Measurements from ENCODE around the gene NUDT8. TPM values are rescaled to one million over a fixed set of nuclear protein-coding genes. Genes with fewer than 3 reads are reported as not detected.

NUDT8 gene
- total and polyA plus RNA-seq, 9 of the 15 experiments (the other 6 are each of a cell fraction or from before 2014, with no cell fraction given), result 0.23 to 27.8 (median 5.0) TPM

DNA sequence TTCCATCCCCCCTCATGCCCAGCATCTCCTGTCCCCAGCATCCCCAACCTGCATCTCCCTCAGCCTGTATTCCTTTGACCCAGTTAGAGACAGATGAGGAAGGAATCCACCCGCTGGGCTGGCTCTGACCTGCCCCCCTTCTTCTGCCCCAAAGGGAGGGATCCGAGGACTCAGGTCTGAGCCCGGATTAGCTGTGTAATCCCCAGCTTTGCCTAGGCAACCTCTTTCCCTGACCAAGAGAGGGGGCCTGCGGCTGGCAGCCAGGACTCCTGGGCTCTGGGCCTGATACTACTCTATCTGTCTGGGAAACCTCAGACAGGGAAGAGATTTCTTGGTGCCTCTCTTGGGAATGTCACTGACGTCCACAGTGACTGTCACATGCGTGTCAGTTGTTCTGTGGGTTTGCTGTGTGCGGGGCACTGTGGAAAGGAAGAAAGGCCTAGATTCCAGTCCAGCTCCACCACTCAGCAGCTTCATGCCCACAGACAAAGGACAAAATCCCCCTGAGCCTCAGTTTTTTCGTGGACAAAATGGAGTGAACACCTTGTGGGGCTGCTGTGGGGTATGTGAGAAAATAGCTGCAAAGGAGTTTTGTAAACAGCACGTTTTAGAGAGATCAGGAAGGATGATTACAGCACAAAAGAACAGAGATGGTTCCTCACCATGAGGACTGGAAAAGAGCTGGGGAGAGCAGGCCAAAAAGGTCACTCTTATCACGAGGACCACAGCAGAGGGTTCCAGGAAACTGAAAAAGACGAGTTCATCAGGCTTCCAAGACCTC, 24.3 kb downstream of the NUDT8 start (continued):
- TF ChIP-seq, protein P1, sequence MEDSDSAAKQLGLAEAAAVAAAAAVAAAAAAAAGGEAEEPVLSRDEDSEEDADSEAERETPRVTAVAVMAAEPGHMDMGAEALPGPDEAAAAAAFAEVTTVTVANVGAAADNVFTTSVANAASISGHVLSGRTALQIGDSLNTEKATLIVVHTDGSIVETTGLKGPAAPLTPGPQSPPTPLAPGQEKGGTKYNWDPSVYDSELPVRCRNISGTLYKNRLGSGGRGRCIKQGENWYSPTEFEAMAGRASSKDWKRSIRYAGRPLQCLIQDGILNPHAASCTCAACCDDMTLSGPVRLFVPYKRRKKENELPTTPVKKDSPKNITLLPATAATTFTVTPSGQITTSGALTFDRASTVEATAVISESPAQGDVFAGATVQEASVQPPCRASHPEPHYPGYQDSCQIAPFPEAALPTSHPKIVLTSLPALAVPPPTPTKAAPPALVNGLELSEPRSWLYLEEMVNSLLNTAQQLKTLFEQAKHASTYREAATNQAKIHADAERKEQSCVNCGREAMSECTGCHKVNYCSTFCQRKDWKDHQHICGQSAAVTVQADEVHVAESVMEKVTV (CRISPR knock-in tag; IDR thresholded peaks at IDR 0.05), result no peak
- TF ChIP-seq BCOR (IDR thresholded peaks at IDR 0.05) (0 out of 2 replicates have a peak, but pooled peaks have one; percentile 24), TAL1 (IDR thresholded peaks at IDR 0.05) (peak; percentile 68; the same call in 1 of the 2 replicates), PHF21A (IDR thresholded peaks at IDR 0.05; ENCODE audit: borderline replicate concordance, low read depth) (no peak), ZNF668 (CRISPR knock-in tag; IDR thresholded peaks at IDR 0.05) (no peak), KDM1A (IDR thresholded peaks at IDR 0.05) (peak in 1 of 2 experiments; percentile 61; a peak in 1 of 4 replicates), ZNF717 (CRISPR knock-in tag; IDR thresholded peaks at IDR 0.05) (no peak), ZKSCAN1 (IDR thresholded peaks at IDR 0.05; ENCODE audit: low read depth, low read length) (no peak), GTF2A2 (tag; IDR thresholded peaks at IDR 0.05) (peak; percentile 61; the same call in 1 of the 2 replicates), BRD9 (IDR thresholded peaks at IDR 0.05; ENCODE audit: low read depth, partially characterized antibody) (peak; percentile 40), ZFP36 (IDR thresholded peaks at IDR 0.05; ENCODE audit: low read depth, low read length, partially characterized antibody) (peak; percentile 6), GATAD2B (IDR thresholded peaks at IDR 0.05; ENCODE audit: borderline replicate concordance) (peak; percentile 30; the same call in 1 of the 2 replicates), NBN (IDR thresholded peaks at IDR 0.05; ENCODE audit: low read depth) (0 out of 2 replicates have a peak, but pooled peaks have one; percentile 48), MNT (conservative IDR thresholded peaks at IDR 0.05) (peak; percentile 53 to 72), ELF4 (CRISPR knock-in tag; IDR thresholded peaks at IDR 0.05) (peak; percentile 43; the same call in 1 of the 2 replicates), PHF20 (IDR thresholded peaks at IDR 0.05; ENCODE audit: partially characterized antibody) (no peak), FOXJ3 (CRISPR knock-in tag; IDR thresholded peaks at IDR 0.05) (no peak), MTA1 (IDR thresholded peaks at IDR 0.05; ENCODE audit: borderline replicate concordance) (peak; percentile 21; the same call in 1 of the 2 replicates)
- TF ChIP-seq, protein P2, sequence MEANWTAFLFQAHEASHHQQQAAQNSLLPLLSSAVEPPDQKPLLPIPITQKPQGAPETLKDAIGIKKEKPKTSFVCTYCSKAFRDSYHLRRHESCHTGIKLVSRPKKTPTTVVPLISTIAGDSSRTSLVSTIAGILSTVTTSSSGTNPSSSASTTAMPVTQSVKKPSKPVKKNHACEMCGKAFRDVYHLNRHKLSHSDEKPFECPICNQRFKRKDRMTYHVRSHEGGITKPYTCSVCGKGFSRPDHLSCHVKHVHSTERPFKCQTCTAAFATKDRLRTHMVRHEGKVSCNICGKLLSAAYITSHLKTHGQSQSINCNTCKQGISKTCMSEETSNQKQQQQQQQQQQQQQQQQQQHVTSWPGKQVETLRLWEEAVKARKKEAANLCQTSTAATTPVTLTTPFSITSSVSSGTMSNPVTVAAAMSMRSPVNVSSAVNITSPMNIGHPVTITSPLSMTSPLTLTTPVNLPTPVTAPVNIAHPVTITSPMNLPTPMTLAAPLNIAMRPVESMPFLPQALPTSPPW (CRISPR knock-in tag; IDR thresholded peaks at IDR 0.05), result peak; percentile 69
- TF ChIP-seq, protein P3, sequence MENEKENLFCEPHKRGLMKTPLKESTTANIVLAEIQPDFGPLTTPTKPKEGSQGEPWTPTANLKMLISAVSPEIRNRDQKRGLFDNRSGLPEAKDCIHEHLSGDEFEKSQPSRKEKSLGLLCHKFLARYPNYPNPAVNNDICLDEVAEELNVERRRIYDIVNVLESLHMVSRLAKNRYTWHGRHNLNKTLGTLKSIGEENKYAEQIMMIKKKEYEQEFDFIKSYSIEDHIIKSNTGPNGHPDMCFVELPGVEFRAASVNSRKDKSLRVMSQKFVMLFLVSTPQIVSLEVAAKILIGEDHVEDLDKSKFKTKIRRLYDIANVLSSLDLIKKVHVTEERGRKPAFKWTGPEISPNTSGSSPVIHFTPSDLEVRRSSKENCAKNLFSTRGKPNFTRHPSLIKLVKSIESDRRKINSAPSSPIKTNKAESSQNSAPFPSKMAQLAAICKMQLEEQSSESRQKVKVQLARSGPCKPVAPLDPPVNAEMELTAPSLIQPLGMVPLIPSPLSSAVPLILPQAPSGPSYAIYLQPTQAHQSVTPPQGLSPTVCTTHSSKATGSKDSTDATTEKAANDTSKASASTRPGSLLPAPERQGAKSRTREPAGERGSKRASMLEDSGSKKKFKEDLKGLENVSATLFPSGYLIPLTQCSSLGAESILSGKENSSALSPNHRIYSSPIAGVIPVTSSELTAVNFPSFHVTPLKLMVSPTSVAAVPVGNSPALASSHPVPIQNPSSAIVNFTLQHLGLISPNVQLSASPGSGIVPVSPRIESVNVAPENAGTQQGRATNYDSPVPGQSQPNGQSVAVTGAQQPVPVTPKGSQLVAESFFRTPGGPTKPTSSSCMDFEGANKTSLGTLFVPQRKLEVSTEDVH (IDR thresholded peaks at IDR 0.05; ENCODE audit: low read depth, partially characterized antibody), result no peak

All from K562 (cell line).